Esophagus muscularis mucosa (tissue), 4 donors: ENCODE data around the gene PHKA2.

Experiments
- CTCF ChIP-seq, 3 experiments: fragments of 200-600 bp in 2 of 3; fragments of 450-650 bp in 1 of 3; sonication (generic) in 2 of 3; IDR thresholded peaks; one replicate each; pipeline ENCODE4 v1.5.1; 2017 to 2019; ENCODE audit warnings: antibody characterized with exemption in 3 of 3, mild to moderate bottlenecking in 2 of 3, moderate library complexity in 1 of 3
- EP300 ChIP-seq: sonication (generic); formaldehyde crosslinking; IDR thresholded peaks from one replicate; pipeline ENCODE4 v1.6.1; 2017; ENCODE audit warnings: antibody characterized with exemption
- POLR2A ChIP-seq: fragments of 450-650 bp; IDR thresholded peaks from one replicate; pipeline ENCODE4 v1.6.1; 2017; ENCODE audit warnings: antibody characterized with exemption, moderate library complexity, mild to moderate bottlenecking, low read depth
- POLR2AphosphoS5 ChIP-seq, 2 donors: sonication (generic); formaldehyde crosslinking; IDR thresholded peaks; one replicate each; pipeline ENCODE4 v1.6.1; 2017; ENCODE audit warnings: antibody characterized with exemption in 2 of 2

DNA sequence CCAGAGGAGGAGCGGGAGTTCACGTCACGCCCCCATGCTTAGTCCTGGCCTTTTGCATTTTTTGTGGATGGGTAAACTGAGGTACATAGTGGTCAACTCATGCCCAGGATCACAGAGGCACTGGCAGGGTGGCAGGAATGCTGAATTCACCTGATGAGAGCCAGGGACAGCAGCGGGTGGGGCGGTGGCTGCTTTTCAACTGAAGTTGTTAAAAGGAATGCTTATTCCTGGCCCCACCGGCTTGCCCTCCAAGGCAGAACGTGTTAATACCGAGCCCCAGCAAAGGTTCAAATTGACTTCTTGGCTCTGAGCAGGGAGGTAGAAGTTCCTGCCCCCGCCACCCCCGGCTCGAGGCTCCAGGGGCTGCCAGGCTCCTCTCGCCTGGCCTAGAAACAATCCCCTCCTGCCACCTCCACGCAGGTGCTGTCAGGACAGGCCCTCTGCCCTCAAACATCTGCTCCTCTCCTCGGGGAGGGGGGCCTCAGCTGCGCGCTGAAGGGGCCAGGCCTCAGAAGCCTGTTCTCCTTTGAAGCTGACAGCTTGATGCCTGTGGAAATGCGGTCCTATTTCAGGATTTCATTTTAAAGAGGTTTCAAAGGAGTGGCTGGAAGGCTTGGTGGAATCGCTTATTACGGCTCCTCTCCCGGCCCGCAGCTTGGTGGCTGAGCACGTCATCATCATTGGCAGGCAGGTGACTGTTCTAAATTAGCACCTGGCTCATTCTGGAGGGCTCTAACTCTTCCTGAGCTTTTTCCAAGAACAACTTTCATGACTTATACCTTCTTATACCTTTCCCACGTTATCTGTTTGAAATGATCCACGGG is 93.0 kb downstream of the PHKA2 start:
- TF ChIP-seq POLR2A (no peak), CTCF (IDR thresholded peaks at IDR 0.05) (no peak), EP300 (no peak), POLR2AphosphoS5 (IDR thresholded peaks at IDR 0.05) (no peak)
